Natural killer cell (primary cell): ENCODE data around the gene PHLPP1. TPM values are rescaled to one million over a fixed set of nuclear protein-coding genes. Genes with fewer than 3 reads are reported as not detected.
A peak's percentile ranks its signal among the peaks of the same experiment; 100 is the strongest.

Experiments used
- ATAC-seq, 3 donors: fragments of 150-1000 bp in 2 of 3; fragments of 200-7000 bp in 1 of 3; cut with Tn5 transposase; 1 replicate in 1 of 3; 2 replicates in 2 of 3; pipeline ENCODE4 v1.10.0; 2021; ENCODE audit warnings: mild to moderate bottlenecking in 2 of 3, moderate library complexity in 2 of 3
- DNase-seq, 2 donors: peaks; one replicate each; pipeline versions ENCODE4 v3.0.0 to v3.0.0-alpha.2; 2013 to 2021; ENCODE audit warnings: mixed read lengths in 1 of 2
- H3K27ac ChIP-seq: one replicate; pipeline ENCODE4 v1.5.1; 2013; ENCODE audit warnings: mild to moderate bottlenecking, low read length
- H3K27me3 ChIP-seq: one replicate; pipeline ENCODE4 v1.6.1; 2013; ENCODE audit warnings: low read length; ENCODE audit not compliant: control insufficient read depth, insufficient read depth
- H3K36me3 ChIP-seq: one replicate; pipeline ENCODE4 v1.6.1; 2013; ENCODE audit warnings: low read length; ENCODE audit not compliant: control insufficient read depth, insufficient read depth
- H3K4me1 ChIP-seq: one replicate; pipeline ENCODE4 v1.6.1; 2013; ENCODE audit warnings: low read length; ENCODE audit not compliant: control insufficient read depth, insufficient read depth
- H3K4me3 ChIP-seq: one replicate; pipeline ENCODE4 v1.5.1; 2013; ENCODE audit warnings: low read length
- H3K9me3 ChIP-seq: one replicate; pipeline ENCODE4 v1.6.1; 2013; ENCODE audit warnings: low read length; ENCODE audit not compliant: control insufficient read depth, insufficient read depth
- H3K27ac Mint-ChIP-seq, 2 donors: one replicate each; pipeline ENCODE4 v1.8.0; 2022; ENCODE audit warnings: mild to moderate bottlenecking in 2 of 2, mixed read lengths in 2 of 2, moderate library complexity in 1 of 2
- H3K27me3 Mint-ChIP-seq, 2 donors: one replicate each; pipeline ENCODE4 v1.8.0; 2022; ENCODE audit warnings: low read depth in 2 of 2, mixed read lengths in 2 of 2
- H3K36me3 Mint-ChIP-seq: one replicate; pipeline ENCODE4 v1.8.0; 2022; ENCODE audit warnings: mixed read lengths
- H3K4me1 Mint-ChIP-seq, 2 donors: one replicate each; pipeline ENCODE4 v1.8.0; 2022; ENCODE audit warnings: mixed read lengths in 2 of 2
- H3K4me3 Mint-ChIP-seq: one replicate; pipeline ENCODE4 v1.8.0; 2022; ENCODE audit warnings: mild to moderate bottlenecking, moderate library complexity, mixed read lengths
- H3K9me3 Mint-ChIP-seq, 2 donors: one replicate each; pipeline ENCODE4 v1.8.0; 2022; ENCODE audit warnings: mixed read lengths in 2 of 2
- CTCF ChIP-seq: fragments of 200-600 bp; IDR thresholded peaks from one replicate; pipeline ENCODE4 v1.8.0; 2022; ENCODE audit warnings: antibody characterized with exemption
- WGBS: methylation state at CpG from one replicate; pipeline ENCODE4 v1.1.7; 2013; ENCODE audit warnings: missing lambda C conversion rate; ENCODE audit not compliant: insufficient coverage; 5-methylcytosine and 5-hydroxymethylcytosine counted together
- intact Hi-C: fragments of 100-400 bp; cut with micrococcal nuclease; formaldehyde crosslinking; loops from one replicate; pipeline ENCODE4 v1.14.2; 2022
- total RNA-seq, 4 donors: library from RNA; stranded (reverse); fragments of 120-200 nt in 1 of 4; gene quantifications; one replicate each; pipeline versions ENCODE4 v1.2.3 to v1.2.4, GENCODE V29; 2013 to 2022

The PHLPP1 gene
- total RNA-seq, 3 donors from 2014 or later (not counting 1 experiment from before 2014, with no cell fraction given): 12.1 to 14.8 (median 12.2) TPM

GRCh38 chr18:62767321-62767720, 52.0 kb downstream of the PHLPP1 start:
- no peak overlapping the region for H3K27ac ChIP-seq
- 84% methylated on average over 5 of the region's 5 CpGs for WGBS
- peak overlapping the region in 1 of 2 donors; percentile 12 for H3K27ac Mint-ChIP-seq

GRCh38 chr18:62767836-62768557, 52.7 kb downstream of the PHLPP1 start:
- H3K27ac Mint-ChIP-seq: peak overlapping the region in 1 of 2 donors; percentile 12
- intact Hi-C loops: no loop called here
- TF ChIP-seq CTCF: no peak

More at GRCh38 chr18:62767321-62767720, 52.0 kb downstream of the PHLPP1 start:
- Mint-ChIP-seq H3K4me1 (peaks cover 16 to 30% of the 10 kb centered on the region in 2 donors), H3K9me3 (no peaks in the 10 kb centered on the region), H3K4me3 (no peak overlapping the region), H3K36me3 (no peaks in the 10 kb centered on the region), H3K27me3 (no peaks in the 10 kb centered on the region)
- no peak overlapping the region for H3K4me3 ChIP-seq
- DNase-seq (no peak), ATAC-seq (peak in 1 of 3 donors; percentile 26)
- TF ChIP-seq CTCF: no peak
- H3K36me3 ChIP-seq: no peaks in the 10 kb centered on the region
- no peaks in the 10 kb centered on the region for H3K27me3 ChIP-seq
- intact Hi-C loops: no loop called here
- no peaks in the 10 kb centered on the region for H3K9me3 ChIP-seq
- H3K4me1 ChIP-seq: no peaks in the 10 kb centered on the region

GRCh38 chr18:62768558-62768943, 53.2 kb downstream of the PHLPP1 start:
- ATAC-seq (no peak), DNase-seq (no peak)
- Histone ChIP-seq H3K27ac (no peak overlapping the region), H3K4me3 (no peak overlapping the region), H3K4me1 (no peaks in the 10 kb centered on the region), H3K27me3 (no peaks in the 10 kb centered on the region), H3K9me3 (no peaks in the 10 kb centered on the region), H3K36me3 (no peaks in the 10 kb centered on the region)
- Mint-ChIP-seq H3K4me1 (peaks cover 22 to 30% of the 10 kb centered on the region in 2 donors), H3K9me3 (no peaks in the 10 kb centered on the region), H3K36me3 (no peaks in the 10 kb centered on the region), H3K27me3 (no peaks in the 10 kb centered on the region), H3K4me3 (no peak overlapping the region), H3K27ac (no peak overlapping the region)
- intact Hi-C loops: no loop called here
- WGBS: 100% methylated on average over 1 of the region's 2 CpGs
- no peak for TF ChIP-seq CTCF

More at GRCh38 chr18:62767836-62768557, 52.7 kb downstream of the PHLPP1 start:
- Mint-ChIP-seq H3K27me3 (no peaks in the 10 kb centered on the region), H3K4me1 (peaks cover 16 to 30% of the 10 kb centered on the region in 2 donors), H3K36me3 (no peaks in the 10 kb centered on the region), H3K9me3 (no peaks in the 10 kb centered on the region), H3K4me3 (no peak overlapping the region)
- H3K36me3 ChIP-seq: no peaks in the 10 kb centered on the region
- H3K4me3 ChIP-seq: no peak overlapping the region
- no peaks in the 10 kb centered on the region for H3K9me3 ChIP-seq
- WGBS: 67% methylated on average over 2 of the region's 3 CpGs
- H3K4me1 ChIP-seq: no peaks in the 10 kb centered on the region
- ATAC-seq: no peak
- no peak overlapping the region for H3K27ac ChIP-seq
- H3K27me3 ChIP-seq: no peaks in the 10 kb centered on the region
- DNase-seq: no peak

- Histone ChIP-seq H3K4me1 (no peaks in the 10 kb centered on the region), H3K27me3 (no peaks in the 10 kb centered on the region), H3K36me3 (no peaks in the 10 kb centered on the region), H3K9me3 (no peaks in the 10 kb centered on the region), H3K27ac (no peak overlapping the region), H3K4me3 (no peak overlapping the region)
- DNase-seq: no peak
- 90% methylated on average over 1 of the region's 2 CpGs for WGBS
- no peaks in the 10 kb centered on the region for H3K27me3 Mint-ChIP-seq
- intact Hi-C loops: no loop called here
- no peaks in the 10 kb centered on the region for H3K9me3 Mint-ChIP-seq
- ATAC-seq: no peak
- no peak overlapping the region for H3K27ac Mint-ChIP-seq
- no peak for TF ChIP-seq CTCF
- no peak overlapping the region for H3K4me3 Mint-ChIP-seq
- no peaks in the 10 kb centered on the region for H3K36me3 Mint-ChIP-seq
- H3K4me1 Mint-ChIP-seq: peaks cover 28 to 32% of the 10 kb centered on the region in 2 donors
Observed at GRCh38 chr18:62769216-62769615, 53.9 kb downstream of the PHLPP1 start.
